ENCODE results near the gene LCN15. TPM values are rescaled to one million over a fixed set of nuclear protein-coding genes. Genes with fewer than 3 reads are reported as not detected.

LCN15 gene
- total and polyA plus RNA-seq, 2 of the 13 experiments (the other 11 are each of a cell fraction or from before 2014, with no cell fraction given), result 1.3 to 53.7 TPM

DNA sequence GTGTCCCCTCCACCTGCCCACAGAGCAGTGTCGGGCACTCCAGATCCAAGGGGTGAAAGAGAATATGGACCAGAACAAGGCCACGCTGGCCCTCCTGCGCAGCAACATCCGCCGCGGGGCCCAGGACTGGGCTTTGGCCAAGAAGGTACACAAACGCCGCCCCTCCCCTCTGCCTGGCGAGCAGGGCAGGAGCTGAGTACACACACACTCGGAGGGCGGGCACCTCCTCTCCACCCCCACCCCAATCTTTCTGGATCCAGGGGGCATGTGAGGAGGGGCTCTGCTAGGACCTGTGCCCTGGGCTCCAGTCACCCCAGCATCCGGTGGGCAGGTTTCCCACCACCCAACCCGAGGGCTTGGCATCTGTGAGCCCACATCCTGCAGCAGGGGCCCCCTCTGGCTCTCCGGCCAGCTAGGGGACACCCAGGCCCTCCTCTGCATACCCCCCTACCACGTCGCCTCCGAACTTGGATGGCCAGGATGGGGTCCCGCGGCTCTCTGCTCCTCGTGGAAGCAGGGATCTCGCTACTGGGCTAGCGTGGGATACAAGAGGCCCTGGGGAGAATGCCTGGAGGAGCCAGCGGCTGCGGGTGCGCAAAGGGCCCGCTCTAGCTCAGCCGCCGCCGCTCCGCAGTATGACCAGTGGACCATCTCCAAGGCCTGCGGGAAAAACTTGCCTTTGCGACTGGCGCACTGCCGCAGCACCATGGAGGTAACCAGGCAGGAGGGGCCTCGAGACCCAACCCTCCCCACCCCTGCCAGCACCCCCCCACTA is 34.9 kb upstream of the LCN15 start (continued):
- TF ChIP-seq, protein P1, sequence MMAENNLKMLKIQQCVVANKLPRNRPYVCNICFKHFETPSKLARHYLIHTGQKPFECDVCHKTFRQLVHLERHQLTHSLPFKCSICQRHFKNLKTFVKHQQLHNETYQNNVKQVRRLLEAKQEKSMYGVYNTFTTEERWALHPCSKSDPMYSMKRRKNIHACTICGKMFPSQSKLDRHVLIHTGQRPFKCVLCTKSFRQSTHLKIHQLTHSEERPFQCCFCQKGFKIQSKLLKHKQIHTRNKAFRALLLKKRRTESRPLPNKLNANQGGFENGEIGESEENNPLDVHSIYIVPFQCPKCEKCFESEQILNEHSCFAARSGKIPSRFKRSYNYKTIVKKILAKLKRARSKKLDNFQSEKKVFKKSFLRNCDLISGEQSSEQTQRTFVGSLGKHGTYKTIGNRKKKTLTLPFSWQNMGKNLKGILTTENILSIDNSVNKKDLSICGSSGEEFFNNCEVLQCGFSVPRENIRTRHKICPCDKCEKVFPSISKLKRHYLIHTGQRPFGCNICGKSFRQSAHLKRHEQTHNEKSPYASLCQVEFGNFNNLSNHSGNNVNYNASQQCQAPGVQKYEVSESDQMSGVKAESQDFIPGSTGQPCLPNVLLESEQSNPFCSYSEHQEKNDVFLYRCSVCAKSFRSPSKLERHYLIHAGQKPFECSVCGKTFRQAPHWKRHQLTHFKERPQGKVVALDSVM (CRISPR knock-in tag; IDR thresholded peaks at IDR 0.05), result no peak
- TF ChIP-seq ZIK1 (CRISPR knock-in tag; IDR thresholded peaks at IDR 0.05; ENCODE audit: borderline replicate concordance, low read depth), result peak; percentile 48; the same call in 1 of the 2 replicates
- no peak for TF ChIP-seq ZBTB8A (CRISPR knock-in tag; IDR thresholded peaks at IDR 0.05; ENCODE audit: borderline replicate concordance, low read depth)
- TF ChIP-seq NR2F6 (IDR thresholded peaks at IDR 0.05), result no peak; the same call in 1 of the 2 replicates
- peak; percentile 69 for TF ChIP-seq NR2F6 (CRISPR knock-in tag; IDR thresholded peaks at IDR 0.05)
- TF ChIP-seq, protein P2, sequence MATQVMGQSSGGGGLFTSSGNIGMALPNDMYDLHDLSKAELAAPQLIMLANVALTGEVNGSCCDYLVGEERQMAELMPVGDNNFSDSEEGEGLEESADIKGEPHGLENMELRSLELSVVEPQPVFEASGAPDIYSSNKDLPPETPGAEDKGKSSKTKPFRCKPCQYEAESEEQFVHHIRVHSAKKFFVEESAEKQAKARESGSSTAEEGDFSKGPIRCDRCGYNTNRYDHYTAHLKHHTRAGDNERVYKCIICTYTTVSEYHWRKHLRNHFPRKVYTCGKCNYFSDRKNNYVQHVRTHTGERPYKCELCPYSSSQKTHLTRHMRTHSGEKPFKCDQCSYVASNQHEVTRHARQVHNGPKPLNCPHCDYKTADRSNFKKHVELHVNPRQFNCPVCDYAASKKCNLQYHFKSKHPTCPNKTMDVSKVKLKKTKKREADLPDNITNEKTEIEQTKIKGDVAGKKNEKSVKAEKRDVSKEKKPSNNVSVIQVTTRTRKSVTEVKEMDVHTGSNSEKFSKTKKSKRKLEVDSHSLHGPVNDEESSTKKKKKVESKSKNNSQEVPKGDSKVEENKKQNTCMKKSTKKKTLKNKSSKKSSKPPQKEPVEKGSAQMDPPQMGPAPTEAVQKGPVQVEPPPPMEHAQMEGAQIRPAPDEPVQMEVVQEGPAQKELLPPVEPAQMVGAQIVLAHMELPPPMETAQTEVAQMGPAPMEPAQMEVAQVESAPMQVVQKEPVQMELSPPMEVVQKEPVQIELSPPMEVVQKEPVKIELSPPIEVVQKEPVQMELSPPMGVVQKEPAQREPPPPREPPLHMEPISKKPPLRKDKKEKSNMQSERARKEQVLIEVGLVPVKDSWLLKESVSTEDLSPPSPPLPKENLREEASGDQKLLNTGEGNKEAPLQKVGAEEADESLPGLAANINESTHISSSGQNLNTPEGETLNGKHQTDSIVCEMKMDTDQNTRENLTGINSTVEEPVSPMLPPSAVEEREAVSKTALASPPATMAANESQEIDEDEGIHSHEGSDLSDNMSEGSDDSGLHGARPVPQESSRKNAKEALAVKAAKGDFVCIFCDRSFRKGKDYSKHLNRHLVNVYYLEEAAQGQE (IDR thresholded peaks at IDR 0.05; ENCODE audit: borderline replicate concordance in 1 of 2, low read depth in 1 of 2, low read length in 2 of 2), result no peak
- peak; percentile 96 for TF ChIP-seq PATZ1 (CRISPR knock-in tag; IDR thresholded peaks at IDR 0.05)
- TF ChIP-seq PLRG1 (conservative IDR thresholded peaks at IDR 0.05), result no peak
- no peak for TF ChIP-seq ATF7-NPFF (CRISPR knock-in tag; IDR thresholded peaks at IDR 0.05; ENCODE audit: low read depth)
- no peak for TF ChIP-seq KLF15 (CRISPR knock-in tag; IDR thresholded peaks at IDR 0.05; ENCODE audit: borderline replicate concordance)
- peak; percentile 85 for TF ChIP-seq ZBTB37 (CRISPR knock-in tag; IDR thresholded peaks at IDR 0.05)
- peak; percentile 89 for TF ChIP-seq ZNF766 (CRISPR knock-in tag; IDR thresholded peaks at IDR 0.05; ENCODE audit: borderline replicate concordance)
